Measurements from ENCODE around the gene IRAG1.

Gene IRAG1

DNA sequence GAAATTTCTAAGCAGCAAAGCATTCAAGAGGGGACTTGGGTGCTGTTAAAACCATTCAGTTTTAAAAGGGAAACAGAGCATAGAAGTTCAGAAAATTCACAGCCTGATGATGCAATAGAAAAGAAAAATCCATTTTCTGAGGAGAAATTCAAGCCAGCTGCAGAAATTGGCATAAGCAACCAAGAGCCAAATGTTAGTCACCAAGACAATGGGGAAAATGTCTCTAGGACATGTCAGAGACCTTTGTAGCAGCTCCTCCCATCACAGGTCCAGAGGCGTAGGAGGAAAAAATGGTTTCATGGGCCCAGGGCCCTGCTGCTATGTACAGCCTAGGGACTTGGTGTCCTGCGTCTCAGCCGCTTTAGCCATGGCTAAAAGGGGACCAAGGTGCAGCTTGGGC lies 5.5 kb upstream of the IRAG1 start:
- Histone ChIP-seq H3K79me2 (ENCODE audit: insufficient read depth, low read depth) (no peaks in the 10 kb centered on the region), H3K9ac (no peak overlapping the region), H3K4me3 (IDR thresholded peaks at IDR 0.05; ENCODE audit: insufficient read depth, low read depth, low read length) (no peak overlapping the region), H3K27me3 (ENCODE audit: insufficient read depth, low read depth) (no peaks in the 10 kb centered on the region), H2AFZ (ENCODE audit: low read depth) (no peak overlapping the region), H3K27ac (no peak overlapping the region), H4K20me1 (ENCODE audit: insufficient read depth) (no peaks in the 10 kb centered on the region), H3K4me2 (no peak overlapping the region), H3K4me1 (ENCODE audit: low read depth, poor library complexity, severe bottlenecking) (no peaks in the 10 kb centered on the region), H3K36me3 (ENCODE audit: insufficient read depth) (no peaks in the 10 kb centered on the region)
- no peak for TF ChIP-seq CTCF (conservative IDR thresholded peaks at IDR 0.05; ENCODE audit: low read depth, low read length)

DNA sequence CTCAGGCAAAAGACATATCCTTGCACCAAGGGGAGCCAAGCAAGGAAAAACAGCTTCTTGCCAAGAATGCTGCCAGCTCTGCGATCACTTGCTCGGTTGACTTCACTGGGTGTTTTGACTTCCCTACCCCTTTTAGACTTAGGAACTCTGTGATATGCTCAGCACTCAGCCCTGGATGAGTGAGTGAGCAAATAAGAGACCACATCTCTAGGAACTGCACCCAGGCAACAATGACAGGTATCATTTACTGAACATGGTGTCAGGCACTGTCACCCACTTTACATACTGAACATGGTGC lies 3.7 kb upstream of the IRAG1 start:
- no peak overlapping the region for H3K4me2 ChIP-seq
- H4K20me1 ChIP-seq (ENCODE audit: insufficient read depth), result no peaks in the 10 kb centered on the region
- H3K9ac ChIP-seq, result no peak overlapping the region
- no peak overlapping the region for H3K27ac ChIP-seq
- no peaks in the 10 kb centered on the region for H3K4me1 ChIP-seq (ENCODE audit: low read depth, poor library complexity, severe bottlenecking)
- H3K79me2 ChIP-seq (ENCODE audit: insufficient read depth, low read depth), result no peaks in the 10 kb centered on the region
- no peaks in the 10 kb centered on the region for H3K36me3 ChIP-seq (ENCODE audit: insufficient read depth)
- H2AFZ ChIP-seq (ENCODE audit: low read depth), result no peak overlapping the region
- H3K4me3 ChIP-seq (IDR thresholded peaks at IDR 0.05; ENCODE audit: insufficient read depth, low read depth, low read length), result no peak overlapping the region
- no peak for TF ChIP-seq CTCF (conservative IDR thresholded peaks at IDR 0.05; ENCODE audit: low read depth, low read length)
- H3K27me3 ChIP-seq (ENCODE audit: insufficient read depth, low read depth), result no peaks in the 10 kb centered on the region

- H3K4me3 ChIP-seq (IDR thresholded peaks at IDR 0.05; ENCODE audit: insufficient read depth, low read depth, low read length), result no peak overlapping the region
- no peaks in the 10 kb centered on the region for H4K20me1 ChIP-seq (ENCODE audit: insufficient read depth)
- no peaks in the 10 kb centered on the region for H3K79me2 ChIP-seq (ENCODE audit: insufficient read depth, low read depth)
- H3K27ac ChIP-seq, result no peak overlapping the region
- H2AFZ ChIP-seq (ENCODE audit: low read depth), result no peak overlapping the region
- no peak overlapping the region for H3K9ac ChIP-seq
- no peaks in the 10 kb centered on the region for H3K4me1 ChIP-seq (ENCODE audit: low read depth, poor library complexity, severe bottlenecking)
- TF ChIP-seq CTCF (conservative IDR thresholded peaks at IDR 0.05; ENCODE audit: low read depth, low read length), result no peak
- H3K27me3 ChIP-seq (ENCODE audit: insufficient read depth, low read depth), result no peaks in the 10 kb centered on the region
- no peaks in the 10 kb centered on the region for H3K36me3 ChIP-seq (ENCODE audit: insufficient read depth)
- H3K4me2 ChIP-seq, result no peak overlapping the region
Observed at GRCh38 chr11:10696468-10697322, 3.1 kb upstream of the IRAG1 start.

- Histone ChIP-seq H2AFZ (ENCODE audit: low read depth) (no peak overlapping the region), H3K4me3 (IDR thresholded peaks at IDR 0.05; ENCODE audit: insufficient read depth, low read depth, low read length) (no peak overlapping the region)
- TF ChIP-seq CTCF (conservative IDR thresholded peaks at IDR 0.05; ENCODE audit: low read depth, low read length), result no peak
Observed at GRCh38 chr11:10695833-10696232, 2.3 kb upstream of the IRAG1 start.

More at GRCh38 chr11:10695833-10696232, 2.3 kb upstream of the IRAG1 start:
- Histone ChIP-seq H3K4me2 (no peak overlapping the region), H3K36me3 (ENCODE audit: insufficient read depth) (no peaks in the 10 kb centered on the region), H3K4me1 (ENCODE audit: low read depth, poor library complexity, severe bottlenecking) (no peaks in the 10 kb centered on the region), H3K27ac (no peak overlapping the region), H3K9ac (no peak overlapping the region), H3K27me3 (ENCODE audit: insufficient read depth, low read depth) (no peaks in the 10 kb centered on the region), H3K79me2 (ENCODE audit: insufficient read depth, low read depth) (no peaks in the 10 kb centered on the region), H4K20me1 (ENCODE audit: insufficient read depth) (no peaks in the 10 kb centered on the region)

All from KMS-11 (cell line).